Tibial nerve (tissue), 4 donors: ENCODE results near the gene CYP46A1. TPM values are rescaled to one million over a fixed set of nuclear protein-coding genes. Genes with fewer than 3 reads are reported as not detected.

Experiments used
- DNase-seq, 2 donors: peaks; one replicate each; pipeline ENCODE4 v3.0.0-alpha.2; 2019; ENCODE audit warnings: low spot score in 2 of 2
- H3K27ac ChIP-seq, 4 donors: fragments of 200-600 bp; sonication (generic) in 3 of 4; one replicate each; pipeline ENCODE4 v1.5.1; 2017 to 2019; ENCODE audit warnings: mild to moderate bottlenecking in 1 of 4
- H3K27me3 ChIP-seq, 2 donors: fragments of 200-600 bp; sonication (generic) in 1 of 2; one replicate each; pipeline versions ENCODE4 v1.5.1 to v1.6.0; 2017 to 2019
- H3K36me3 ChIP-seq, 3 donors: fragments of 200-600 bp; sonication (generic); one replicate each; pipeline ENCODE4 v1.5.1; 2018 to 2019
- H3K4me1 ChIP-seq, 4 donors: fragments of 200-600 bp; sonication (generic) in 3 of 4; one replicate each; pipeline ENCODE4 v1.5.1; 2017 to 2019
- H3K4me3 ChIP-seq, 4 donors: fragments of 200-600 bp; sonication (generic) in 3 of 4; one replicate each; pipeline ENCODE4 v1.5.1; 2017 to 2019; ENCODE audit warnings: mild to moderate bottlenecking in 1 of 4, moderate library complexity in 1 of 4
- H3K9me3 ChIP-seq, 4 donors: fragments of 200-600 bp; sonication (generic) in 3 of 4; one replicate each; pipeline ENCODE4 v1.5.1; 2017 to 2019
- CTCF ChIP-seq, 5 experiments: fragments of 200-600 bp in 3 of 5; fragments of 450-650 bp in 2 of 5; sonication (generic) in 3 of 5; IDR thresholded peaks; one replicate each; pipeline ENCODE4 v1.5.1; 2016 to 2019; ENCODE audit warnings: antibody characterized with exemption in 5 of 5, mild to moderate bottlenecking in 3 of 5, moderate library complexity in 2 of 5
- EP300 ChIP-seq, 2 donors: sonication (generic); formaldehyde crosslinking; IDR thresholded peaks; one replicate each; pipeline ENCODE4 v1.6.1; 2017; ENCODE audit warnings: antibody characterized with exemption in 2 of 2, mild to moderate bottlenecking in 1 of 2
- POLR2A ChIP-seq, 2 donors: fragments of 450-650 bp; IDR thresholded peaks; one replicate each; pipeline ENCODE4 v1.6.1; 2017; ENCODE audit warnings: antibody characterized with exemption in 2 of 2, mild to moderate bottlenecking in 2 of 2, moderate library complexity in 2 of 2
- WGBS, 2 donors: methylation state at CpG; one replicate each; pipeline ENCODE4 v1.1.5; 2018; 5-methylcytosine and 5-hydroxymethylcytosine counted together
- total RNA-seq, 4 donors: library from RNA; depleted of rRNA; stranded (reverse); fragments of >200 nt; gene quantifications; one replicate each; pipeline ENCODE4 v1.1.0, GENCODE V29; 2016

Gene CYP46A1
- total RNA-seq, 4 donors from 2014 or later, result 1.2 to 3.7 (median 1.4) TPM

- no peak overlapping the region for H3K27ac ChIP-seq
- peaks cover 0 to 23% (median 0%) of the 10 kb centered on the region in 4 donors for H3K9me3 ChIP-seq
- peaks cover 0 to 9% (median 5%) of the 10 kb centered on the region in 4 donors for H3K4me1 ChIP-seq
- H3K4me3 ChIP-seq, result no peak overlapping the region
- no peaks in the 10 kb centered on the region for H3K27me3 ChIP-seq
- TF ChIP-seq CTCF (IDR thresholded peaks at IDR 0.05), result no peak
- TF ChIP-seq POLR2A (IDR thresholded peaks at IDR 0.05), result no peak
- TF ChIP-seq EP300 (IDR thresholded peaks at IDR 0.05), result no peak
- no peak for DNase-seq
- 96 to 98% methylated on average over 6 of the region's 6 CpGs for WGBS, 2 donors
- no peaks in the 10 kb centered on the region for H3K36me3 ChIP-seq
These were observed 5.9 kb upstream of the CYP46A1 start for GRCh38 chr14:99678198-99678597.

GRCh38 chr14:99679111-99679510 is 5.0 kb upstream of the CYP46A1 start:
- Histone ChIP-seq H3K27ac (no peak overlapping the region), H3K27me3 (no peaks in the 10 kb centered on the region), H3K4me1 (peaks cover 0 to 11% (median 7%) of the 10 kb centered on the region in 4 donors), H3K36me3 (no peaks in the 10 kb centered on the region), H3K9me3 (peaks cover 0 to 23% (median 0%) of the 10 kb centered on the region in 4 donors), H3K4me3 (no peak overlapping the region)
- no peak for DNase-seq
- 84 to 89% methylated on average over 2 of the region's 2 CpGs for WGBS, 2 donors
- TF ChIP-seq CTCF (IDR thresholded peaks at IDR 0.05) (no peak), POLR2A (IDR thresholded peaks at IDR 0.05) (no peak), EP300 (IDR thresholded peaks at IDR 0.05) (no peak)

- DNase-seq, result no peak
- Histone ChIP-seq H3K36me3 (no peaks in the 10 kb centered on the region), H3K27me3 (no peaks in the 10 kb centered on the region), H3K4me1 (peaks cover 0 to 14% (median 8%) of the 10 kb centered on the region in 4 donors), H3K27ac (no peak overlapping the region), H3K9me3 (peaks cover 0 to 23% (median 0%) of the 10 kb centered on the region in 4 donors), H3K4me3 (no peak overlapping the region)
- WGBS, 2 donors, result 79 to 81% methylated on average over 8 of the region's 8 CpGs
- TF ChIP-seq CTCF (IDR thresholded peaks at IDR 0.05), result no peak
- no peak for TF ChIP-seq POLR2A (IDR thresholded peaks at IDR 0.05)
- TF ChIP-seq EP300 (IDR thresholded peaks at IDR 0.05), result no peak
These were observed 4.6 kb upstream of the CYP46A1 start for GRCh38 chr14:99679543-99679942.

GRCh38 chr14:99679996-99680395 is 4.1 kb upstream of the CYP46A1 start:
- H3K9me3 ChIP-seq, result peaks cover 0 to 23% (median 0%) of the 10 kb centered on the region in 4 donors
- TF ChIP-seq CTCF (IDR thresholded peaks at IDR 0.05) (no peak), POLR2A (IDR thresholded peaks at IDR 0.05) (no peak)
- DNase-seq, result no peak
- H3K27me3 ChIP-seq, result no peaks in the 10 kb centered on the region
- no peak overlapping the region for H3K27ac ChIP-seq
- peaks cover 0 to 19% (median 9%) of the 10 kb centered on the region in 4 donors for H3K4me1 ChIP-seq
- WGBS, 2 donors, result 65 to 68% methylated on average over 5 of the region's 5 CpGs
- H3K36me3 ChIP-seq, result no peaks in the 10 kb centered on the region
- H3K4me3 ChIP-seq, result no peak overlapping the region

- H3K27ac ChIP-seq, result no peak overlapping the region
- H3K9me3 ChIP-seq, result peaks cover 0 to 23% (median 0%) of the 10 kb centered on the region in 4 donors
- peaks cover 0 to 20% (median 9%) of the 10 kb centered on the region in 4 donors for H3K4me1 ChIP-seq
- TF ChIP-seq EP300 (IDR thresholded peaks at IDR 0.05), result no peak
- DNase-seq, result no peak
- no peaks in the 10 kb centered on the region for H3K27me3 ChIP-seq
- WGBS, 2 donors, result 84 to 88% methylated on average over 12 of the region's 12 CpGs
- no peaks in the 10 kb centered on the region for H3K36me3 ChIP-seq
- H3K4me3 ChIP-seq, result no peak overlapping the region
These were observed 2.8 kb upstream of the CYP46A1 start for GRCh38 chr14:99681101-99681831.
